OCI-LY7 (cell line): ENCODE data around the gene FANCC.

Source experiments
- EZH2phosphoT487 ChIP-seq: fragments of 200-600 bp; sonication (generic); IDR thresholded peaks from 2 replicates; pipeline ENCODE4 v1.6.1; 2018; ENCODE audit warnings: low read depth, borderline replicate concordance, mild to moderate bottlenecking, mixed run types, antibody characterized with exemption, low read length, moderate library complexity, mixed read lengths
- TF ChIP-seq, protein P1 (sequence below): fragments of 200-600 bp; sonication (generic); conservative IDR thresholded peaks from 2 replicates; pipeline ENCODE4 v1.5.1; 2014; ENCODE audit warnings: mild to moderate bottlenecking, antibody characterized with exemption, low read length, moderate library complexity, mixed read lengths

- TF ChIP-seq, protein P1, sequence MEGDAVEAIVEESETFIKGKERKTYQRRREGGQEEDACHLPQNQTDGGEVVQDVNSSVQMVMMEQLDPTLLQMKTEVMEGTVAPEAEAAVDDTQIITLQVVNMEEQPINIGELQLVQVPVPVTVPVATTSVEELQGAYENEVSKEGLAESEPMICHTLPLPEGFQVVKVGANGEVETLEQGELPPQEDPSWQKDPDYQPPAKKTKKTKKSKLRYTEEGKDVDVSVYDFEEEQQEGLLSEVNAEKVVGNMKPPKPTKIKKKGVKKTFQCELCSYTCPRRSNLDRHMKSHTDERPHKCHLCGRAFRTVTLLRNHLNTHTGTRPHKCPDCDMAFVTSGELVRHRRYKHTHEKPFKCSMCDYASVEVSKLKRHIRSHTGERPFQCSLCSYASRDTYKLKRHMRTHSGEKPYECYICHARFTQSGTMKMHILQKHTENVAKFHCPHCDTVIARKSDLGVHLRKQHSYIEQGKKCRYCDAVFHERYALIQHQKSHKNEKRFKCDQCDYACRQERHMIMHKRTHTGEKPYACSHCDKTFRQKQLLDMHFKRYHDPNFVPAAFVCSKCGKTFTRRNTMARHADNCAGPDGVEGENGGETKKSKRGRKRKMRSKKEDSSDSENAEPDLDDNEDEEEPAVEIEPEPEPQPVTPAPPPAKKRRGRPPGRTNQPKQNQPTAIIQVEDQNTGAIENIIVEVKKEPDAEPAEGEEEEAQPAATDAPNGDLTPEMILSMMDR: no peak
- TF ChIP-seq EZH2phosphoT487: no peak
Measured at GRCh38 chr9:95266649-95267048, 50.9 kb downstream of the FANCC start.
